Kidney (tissue), 14 donors: ENCODE data around the gene MRPL34. TPM values are rescaled to one million over a fixed set of nuclear protein-coding genes. Genes with fewer than 3 reads are reported as not detected.
A peak's percentile ranks its signal among the peaks of the same experiment; 100 is the strongest.

Experiments used
- DNase-seq, 5 donors: peaks; one replicate each; pipeline ENCODE4 v3.0.0-alpha.2; 2013 to 2020
- FAIRE-seq: peaks from 2 replicates; lab custom pipeline; 2012; peaks lifted over from hg19 to GRCh38; lab: Jason Lieb, UNC
- H3K27ac ChIP-seq, 2 donors: one replicate each; pipeline ENCODE4 v1.7.0; 2013; ENCODE audit warnings: low read depth in 2 of 2, low read length in 2 of 2, inconsistent platforms in 1 of 2
- H3K27me3 ChIP-seq: one replicate; pipeline ENCODE4 v1.7.1; 2013; ENCODE audit warnings: low read length, inconsistent platforms; ENCODE audit not compliant: control insufficient read depth, insufficient read depth
- H3K36me3 ChIP-seq, 3 donors: one replicate each; pipeline versions ENCODE4 v1.7.0 to v1.7.1; 2013; ENCODE audit warnings: low read length in 3 of 3, control low read depth in 1 of 3, inconsistent platforms in 1 of 3; ENCODE audit not compliant: insufficient read depth in 3 of 3, control insufficient read depth in 2 of 3
- H3K4me1 ChIP-seq, 3 donors: one replicate each; pipeline versions ENCODE4 v1.7.0 to v1.7.1; 2013; ENCODE audit warnings: low read length in 3 of 3, inconsistent platforms in 1 of 3, low read depth in 1 of 3; ENCODE audit not compliant: control insufficient read depth in 2 of 3, insufficient read depth in 2 of 3
- H3K4me3 ChIP-seq, 3 donors: one replicate each; pipeline versions ENCODE4 v1.7.0 to v1.8.1; 2013; ENCODE audit warnings: low read length in 3 of 3, control low read depth in 1 of 3, inconsistent platforms in 1 of 3
- H3K9ac ChIP-seq, 3 donors: one replicate each; pipeline versions ENCODE4 v1.7.0 to v1.7.1; 2013; ENCODE audit warnings: low read length in 3 of 3, control low read depth in 1 of 3, inconsistent platforms in 1 of 3
- H3K9me3 ChIP-seq, 3 donors: one replicate each; pipeline versions ENCODE4 v1.7.0 to v1.7.1; 2013; ENCODE audit warnings: low read length in 3 of 3, control low read depth in 1 of 3, inconsistent platforms in 1 of 3; ENCODE audit not compliant: control insufficient read depth in 2 of 3, insufficient read depth in 1 of 3
- CTCF ChIP-seq: IDR thresholded peaks from 3 replicates; pipeline ENCODE4 v1.5.1; 2012; ENCODE audit warnings: mild to moderate bottlenecking, moderate library complexity, borderline replicate concordance; ENCODE audit not compliant: insufficient read depth; ENCODE audit errors: extremely low read depth
- intact Hi-C: fragments of 100-400 bp; cut with DNase I; formaldehyde crosslinking; loops from one replicate; pipeline ENCODE4 v1.11.1; 2022
- polyA plus RNA-seq: library from polyadenylated mRNA; stranded (reverse); fragments of 350-450 nt; fragmentation: Illumina TruSeq; extraction: RNeasy Lipid Tissue Mini Kit (QIAGEN cat#74804); gene quantifications from one replicate; pipeline ENCODE4 v1.2.3, GENCODE V29; 2014; ENCODE audit warnings: low read depth, low replicate concordance; ENCODE audit not compliant: insufficient read depth
- total RNA-seq: library from RNA; stranded (reverse); fragmentation: NEBNext Ultra II Directional; extraction: Animal tissue kit (Norgen Biotek cat#: 25700); gene quantifications from one replicate; pipeline ENCODE4 v1.2.1, GENCODE V29; 2021
- donor health status: control.
- donor health status: control.
- donor health status: control.
- donor health status: control.
- donor health status: control.
- donor health status: DM: yes; HTN: yes; CAD: no.
- donor health status: Normal renal cell carcinoma (clear cell type).

Gene MRPL34
- total and polyA plus RNA-seq, 2 donors from 2014 or later, result 59.3 to 369 TPM

- DNase-seq (no peak), FAIRE-seq (no peak)
- H3K9me3 ChIP-seq, result no peaks in the 10 kb centered on the region
- TF ChIP-seq CTCF, result no peak
- H3K4me3 ChIP-seq, result no peak overlapping the region
- no peaks in the 10 kb centered on the region for H3K4me1 ChIP-seq
- H3K27ac ChIP-seq, result no peak overlapping the region
- intact Hi-C loops, result no loop called here
- H3K27me3 ChIP-seq, result no peaks in the 10 kb centered on the region
- H3K9ac ChIP-seq, result no peak overlapping the region
- H3K36me3 ChIP-seq, result peaks cover 0 to 5% (median 0%) of the 10 kb centered on the region in 3 donors
Measured at GRCh38 chr19:17321655-17322489, 16.2 kb downstream of the MRPL34 start.

GRCh38 chr19:17322854-17323253 lies 17.2 kb downstream of the MRPL34 start:
- no peak overlapping the region for H3K27ac ChIP-seq
- intact Hi-C loops, result no loop called here

GRCh38 chr19:17323300-17323963 lies 17.8 kb downstream of the MRPL34 start:
- no peak for TF ChIP-seq CTCF
- H3K9ac ChIP-seq, result no peak overlapping the region
- FAIRE-seq, result no peak

More at GRCh38 chr19:17322854-17323253, 17.2 kb downstream of the MRPL34 start:
- TF ChIP-seq CTCF, result no peak
- DNase-seq, result peak in 1 of 5 donors; percentile 85
- Histone ChIP-seq H3K36me3 (peaks cover 0 to 5% (median 0%) of the 10 kb centered on the region in 3 donors), H3K4me1 (no peaks in the 10 kb centered on the region), H3K27me3 (no peaks in the 10 kb centered on the region), H3K9me3 (no peaks in the 10 kb centered on the region), H3K9ac (no peak overlapping the region), H3K4me3 (no peak overlapping the region)
- FAIRE-seq, result no peak

More at GRCh38 chr19:17323300-17323963, 17.8 kb downstream of the MRPL34 start:
- Histone ChIP-seq H3K4me3 (no peak overlapping the region), H3K36me3 (peaks cover 0 to 5% (median 0%) of the 10 kb centered on the region in 3 donors), H3K27ac (no peak overlapping the region), H3K9me3 (no peaks in the 10 kb centered on the region), H3K4me1 (no peaks in the 10 kb centered on the region), H3K27me3 (no peaks in the 10 kb centered on the region)
- intact Hi-C loops, result no loop called here
- DNase-seq, result peak in 1 of 5 donors; percentile 51
